ENCODE data around the gene PTPRG.

Gene PTPRG

GRCh38 chr3:61724183-61724582 is 162.8 kb downstream of the PTPRG start:
- Histone ChIP-seq H3K27me3 (ENCODE audit: insufficient read depth, low read length, poor library complexity, severe bottlenecking) (no peaks in the 10 kb centered on the region), H3K9me3 (ENCODE audit: insufficient read depth, low read depth, low read length) (no peaks in the 10 kb centered on the region), H3K36me3 (ENCODE audit: insufficient read depth, low read length) (no peaks in the 10 kb centered on the region), H4K20me1 (ENCODE audit: insufficient read depth, low read length, poor library complexity, severe bottlenecking) (peaks cover 8% of the 10 kb centered on the region), H3K4me1 (ENCODE audit: insufficient read depth, low read length, poor library complexity, severe bottlenecking) (peaks cover 24% of the 10 kb centered on the region), H2AFZ (ENCODE audit: low read length) (no peak overlapping the region), H3K4me3 (ENCODE audit: low read length, poor library complexity, severe bottlenecking) (no peak overlapping the region), H3K79me2 (ENCODE audit: insufficient read depth, low read length) (no peaks in the 10 kb centered on the region), H3K9me2 (replicated peaks; ENCODE audit: low read depth, low read length) (no peaks in the 10 kb centered on the region), H3K4me2 (ENCODE audit: low read depth, low read length, poor library complexity, severe bottlenecking) (no peak overlapping the region), H3F3A (ENCODE audit: low read depth) (no peaks in the 10 kb centered on the region), H3K9ac (ENCODE audit: low read depth, low read length, poor library complexity, severe bottlenecking) (no peak overlapping the region)
- TF ChIP-seq EZH2phosphoT487 (IDR thresholded peaks at IDR 0.05; ENCODE audit: borderline replicate concordance) (no peak), CTCF (conservative IDR thresholded peaks at IDR 0.05; ENCODE audit: low read length) (no peak)

- Histone ChIP-seq H4K20me1 (ENCODE audit: insufficient read depth, low read length, poor library complexity, severe bottlenecking) (peaks cover 8% of the 10 kb centered on the region), H3K79me2 (ENCODE audit: insufficient read depth, low read length) (no peaks in the 10 kb centered on the region), H3K27me3 (ENCODE audit: insufficient read depth, low read length, poor library complexity, severe bottlenecking) (no peaks in the 10 kb centered on the region), H2AFZ (ENCODE audit: low read length) (no peak overlapping the region), H3K9me2 (replicated peaks; ENCODE audit: low read depth, low read length) (no peaks in the 10 kb centered on the region), H3K4me3 (ENCODE audit: low read length, poor library complexity, severe bottlenecking) (no peak overlapping the region), H3F3A (ENCODE audit: low read depth) (no peaks in the 10 kb centered on the region), H3K9me3 (ENCODE audit: insufficient read depth, low read depth, low read length) (no peaks in the 10 kb centered on the region), H3K9ac (ENCODE audit: low read depth, low read length, poor library complexity, severe bottlenecking) (no peak overlapping the region), H3K4me2 (ENCODE audit: low read depth, low read length, poor library complexity, severe bottlenecking) (no peak overlapping the region), H3K4me1 (ENCODE audit: insufficient read depth, low read length, poor library complexity, severe bottlenecking) (peaks cover 24% of the 10 kb centered on the region), H3K36me3 (ENCODE audit: insufficient read depth, low read length) (no peaks in the 10 kb centered on the region)
- TF ChIP-seq EZH2phosphoT487 (IDR thresholded peaks at IDR 0.05; ENCODE audit: borderline replicate concordance) (no peak), CTCF (conservative IDR thresholded peaks at IDR 0.05; ENCODE audit: low read length) (no peak)
These were observed 163.4 kb downstream of the PTPRG start for GRCh38 chr3:61724801-61725200.

GRCh38 chr3:61725851-61726333 is 164.5 kb downstream of the PTPRG start:
- Histone ChIP-seq H3K4me2 (ENCODE audit: low read depth, low read length, poor library complexity, severe bottlenecking) (peak overlapping the region; percentile 67), H3K9ac (ENCODE audit: low read depth, low read length, poor library complexity, severe bottlenecking) (no peak overlapping the region), H3F3A (ENCODE audit: low read depth) (no peaks in the 10 kb centered on the region), H3K36me3 (ENCODE audit: insufficient read depth, low read length) (no peaks in the 10 kb centered on the region), H3K4me1 (ENCODE audit: insufficient read depth, low read length, poor library complexity, severe bottlenecking) (peaks cover 27% of the 10 kb centered on the region), H3K79me2 (ENCODE audit: insufficient read depth, low read length) (no peaks in the 10 kb centered on the region), H3K4me3 (ENCODE audit: low read length, poor library complexity, severe bottlenecking) (no peak overlapping the region), H4K20me1 (ENCODE audit: insufficient read depth, low read length, poor library complexity, severe bottlenecking) (peaks cover 8% of the 10 kb centered on the region), H3K27me3 (ENCODE audit: insufficient read depth, low read length, poor library complexity, severe bottlenecking) (no peaks in the 10 kb centered on the region), H2AFZ (ENCODE audit: low read length) (no peak overlapping the region), H3K9me2 (replicated peaks; ENCODE audit: low read depth, low read length) (no peaks in the 10 kb centered on the region), H3K9me3 (ENCODE audit: insufficient read depth, low read depth, low read length) (no peaks in the 10 kb centered on the region)
- TF ChIP-seq EZH2phosphoT487 (IDR thresholded peaks at IDR 0.05; ENCODE audit: borderline replicate concordance) (peak; percentile 20; the same call in 1 of the 2 replicates), CTCF (conservative IDR thresholded peaks at IDR 0.05; ENCODE audit: low read length) (no peak)

Measured in Loucy (cell line).